Measurements from ENCODE around the gene MAP3K7CL. TPM values are rescaled to one million over a fixed set of nuclear protein-coding genes. Genes with fewer than 3 reads are reported as not detected.

MAP3K7CL gene
- total RNA-seq, 1 experiment from 2014 or later: 0.31 TPM

DNA sequence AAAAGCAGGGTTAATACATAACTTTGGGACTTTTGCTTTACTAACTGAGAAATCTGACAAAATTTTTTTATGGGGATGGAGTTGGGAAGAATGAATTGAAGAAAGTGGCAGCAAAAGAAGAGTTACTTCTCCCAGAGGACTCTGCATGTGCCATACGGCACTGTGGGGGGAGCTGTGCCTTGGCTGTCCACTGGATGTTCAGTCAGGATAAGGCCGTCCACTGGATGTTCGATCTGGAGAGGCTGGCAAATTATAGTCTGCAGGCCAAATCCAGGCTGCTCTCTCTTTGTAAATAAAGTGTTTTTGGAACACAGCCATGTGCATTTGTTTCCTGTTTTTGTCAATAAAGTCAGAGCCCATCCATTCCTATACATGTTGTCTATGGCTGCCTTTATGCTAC is 4.5 kb upstream of the MAP3K7CL start:
- ATAC-seq (no peak), DNase-seq (ENCODE audit: low read depth, low spot score) (no peak)
- H3K27ac ChIP-seq (ENCODE audit: low read length): no peak overlapping the region
- ChIA-PET CTCF (no interaction called here), POLR2A (no interaction called here)
- BruUV-seq (replicated peaks): no TSS peak
- H3K4me1 ChIP-seq (ENCODE audit: control insufficient read depth, insufficient read depth, low read length): no peaks in the 10 kb centered on the region
- no peak overlapping the region for H3K4me3 ChIP-seq (ENCODE audit: low read depth in 2 of 2, low read length in 2 of 2)
- H3K9me3 ChIP-seq (ENCODE audit: control insufficient read depth, insufficient read depth, low read depth, low read length): peaks cover 3% of the 10 kb centered on the region; the same call in 1 of the 2 replicates
- TF ChIP-seq, protein P1, sequence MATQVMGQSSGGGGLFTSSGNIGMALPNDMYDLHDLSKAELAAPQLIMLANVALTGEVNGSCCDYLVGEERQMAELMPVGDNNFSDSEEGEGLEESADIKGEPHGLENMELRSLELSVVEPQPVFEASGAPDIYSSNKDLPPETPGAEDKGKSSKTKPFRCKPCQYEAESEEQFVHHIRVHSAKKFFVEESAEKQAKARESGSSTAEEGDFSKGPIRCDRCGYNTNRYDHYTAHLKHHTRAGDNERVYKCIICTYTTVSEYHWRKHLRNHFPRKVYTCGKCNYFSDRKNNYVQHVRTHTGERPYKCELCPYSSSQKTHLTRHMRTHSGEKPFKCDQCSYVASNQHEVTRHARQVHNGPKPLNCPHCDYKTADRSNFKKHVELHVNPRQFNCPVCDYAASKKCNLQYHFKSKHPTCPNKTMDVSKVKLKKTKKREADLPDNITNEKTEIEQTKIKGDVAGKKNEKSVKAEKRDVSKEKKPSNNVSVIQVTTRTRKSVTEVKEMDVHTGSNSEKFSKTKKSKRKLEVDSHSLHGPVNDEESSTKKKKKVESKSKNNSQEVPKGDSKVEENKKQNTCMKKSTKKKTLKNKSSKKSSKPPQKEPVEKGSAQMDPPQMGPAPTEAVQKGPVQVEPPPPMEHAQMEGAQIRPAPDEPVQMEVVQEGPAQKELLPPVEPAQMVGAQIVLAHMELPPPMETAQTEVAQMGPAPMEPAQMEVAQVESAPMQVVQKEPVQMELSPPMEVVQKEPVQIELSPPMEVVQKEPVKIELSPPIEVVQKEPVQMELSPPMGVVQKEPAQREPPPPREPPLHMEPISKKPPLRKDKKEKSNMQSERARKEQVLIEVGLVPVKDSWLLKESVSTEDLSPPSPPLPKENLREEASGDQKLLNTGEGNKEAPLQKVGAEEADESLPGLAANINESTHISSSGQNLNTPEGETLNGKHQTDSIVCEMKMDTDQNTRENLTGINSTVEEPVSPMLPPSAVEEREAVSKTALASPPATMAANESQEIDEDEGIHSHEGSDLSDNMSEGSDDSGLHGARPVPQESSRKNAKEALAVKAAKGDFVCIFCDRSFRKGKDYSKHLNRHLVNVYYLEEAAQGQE (IDR thresholded peaks at IDR 0.05; ENCODE audit: insufficient read depth in 1 of 2, low read depth in 2 of 2, low read length in 1 of 2): no peak
- TF ChIP-seq TCF7L2 (IDR thresholded peaks at IDR 0.05; ENCODE audit: low read depth, low read length) (no peak), POLR2AphosphoS5 (IDR thresholded peaks at IDR 0.05; ENCODE audit: low read depth, low read length) (no peak), SIN3A (IDR thresholded peaks at IDR 0.05; ENCODE audit: borderline replicate concordance, insufficient read depth, low read depth, low read length) (no peak)
- TF ChIP-seq, protein P2, sequence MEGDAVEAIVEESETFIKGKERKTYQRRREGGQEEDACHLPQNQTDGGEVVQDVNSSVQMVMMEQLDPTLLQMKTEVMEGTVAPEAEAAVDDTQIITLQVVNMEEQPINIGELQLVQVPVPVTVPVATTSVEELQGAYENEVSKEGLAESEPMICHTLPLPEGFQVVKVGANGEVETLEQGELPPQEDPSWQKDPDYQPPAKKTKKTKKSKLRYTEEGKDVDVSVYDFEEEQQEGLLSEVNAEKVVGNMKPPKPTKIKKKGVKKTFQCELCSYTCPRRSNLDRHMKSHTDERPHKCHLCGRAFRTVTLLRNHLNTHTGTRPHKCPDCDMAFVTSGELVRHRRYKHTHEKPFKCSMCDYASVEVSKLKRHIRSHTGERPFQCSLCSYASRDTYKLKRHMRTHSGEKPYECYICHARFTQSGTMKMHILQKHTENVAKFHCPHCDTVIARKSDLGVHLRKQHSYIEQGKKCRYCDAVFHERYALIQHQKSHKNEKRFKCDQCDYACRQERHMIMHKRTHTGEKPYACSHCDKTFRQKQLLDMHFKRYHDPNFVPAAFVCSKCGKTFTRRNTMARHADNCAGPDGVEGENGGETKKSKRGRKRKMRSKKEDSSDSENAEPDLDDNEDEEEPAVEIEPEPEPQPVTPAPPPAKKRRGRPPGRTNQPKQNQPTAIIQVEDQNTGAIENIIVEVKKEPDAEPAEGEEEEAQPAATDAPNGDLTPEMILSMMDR (IDR thresholded peaks at IDR 0.05): no peak
- no peaks in the 10 kb centered on the region for H3K27me3 ChIP-seq (ENCODE audit: control insufficient read depth, insufficient read depth, low read length)
- in situ Hi-C loops (cut with HindIII; ENCODE audit: low pct_unique_long_range_greater_than_20kb, low sequenced_read_pairs) (no loop called here), intact Hi-C loops (cut with micrococcal nuclease; ENCODE audit: unreplicated experiment) (no loop called here)
- H3K36me3 ChIP-seq (ENCODE audit: control insufficient read depth, insufficient read depth, low read length): no peaks in the 10 kb centered on the region

DNA sequence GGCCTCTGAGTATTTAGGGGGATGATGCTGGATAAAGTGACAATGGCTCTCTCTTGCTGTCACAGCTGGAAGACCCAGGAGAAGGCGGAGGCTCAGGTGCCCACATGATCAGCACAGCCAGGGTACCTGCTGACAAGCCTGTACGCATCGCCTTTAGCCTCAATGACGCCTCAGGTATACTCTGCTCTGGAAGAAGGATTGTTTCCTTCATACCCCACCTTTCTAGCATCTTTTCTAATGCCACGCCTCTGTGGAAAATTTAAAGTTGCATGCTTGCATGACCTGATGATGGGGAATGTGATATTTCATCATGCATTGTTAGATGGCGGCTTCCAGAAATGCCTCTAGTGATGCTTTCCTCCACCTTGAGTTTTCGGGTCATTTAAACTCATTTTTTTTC is 2.8 kb downstream of the MAP3K7CL start:
- Histone ChIP-seq H3K36me3 (ENCODE audit: control insufficient read depth, insufficient read depth, low read length) (no peaks in the 10 kb centered on the region), H3K4me1 (ENCODE audit: control insufficient read depth, insufficient read depth, low read length) (no peaks in the 10 kb centered on the region), H3K9me3 (ENCODE audit: control insufficient read depth, insufficient read depth, low read depth, low read length) (peaks cover 3% of the 10 kb centered on the region; the same call in 1 of the 2 replicates), H3K27me3 (ENCODE audit: control insufficient read depth, insufficient read depth, low read length) (no peaks in the 10 kb centered on the region), H3K4me3 (ENCODE audit: low read depth in 2 of 2, low read length in 2 of 2) (no peak overlapping the region), H3K27ac (ENCODE audit: low read length) (no peak overlapping the region)
- ChIA-PET POLR2A (no interaction called here), CTCF (no interaction called here)
- ATAC-seq (no peak), DNase-seq (ENCODE audit: low read depth, low spot score) (no peak)
- TF ChIP-seq, protein P1 (IDR thresholded peaks at IDR 0.05; ENCODE audit: insufficient read depth in 1 of 2, low read depth in 2 of 2, low read length in 1 of 2): no peak
- TF ChIP-seq TCF7L2 (IDR thresholded peaks at IDR 0.05; ENCODE audit: low read depth, low read length) (no peak), SIN3A (IDR thresholded peaks at IDR 0.05; ENCODE audit: borderline replicate concordance, insufficient read depth, low read depth, low read length) (no peak), POLR2AphosphoS5 (IDR thresholded peaks at IDR 0.05; ENCODE audit: low read depth, low read length) (no peak)
- TF ChIP-seq, protein P2 (IDR thresholded peaks at IDR 0.05): no peak
- BruUV-seq (replicated peaks): no TSS peak
- in situ Hi-C loops (cut with HindIII; ENCODE audit: low pct_unique_long_range_greater_than_20kb, low sequenced_read_pairs) (no loop called here), intact Hi-C loops (cut with micrococcal nuclease; ENCODE audit: unreplicated experiment) (no loop called here)

Data from Panc1 (cell line).